Natural killer cell (primary cell): ENCODE measurements around the gene HDHD2. TPM values are rescaled to one million over a fixed set of nuclear protein-coding genes. Genes with fewer than 3 reads are reported as not detected.

ENCODE experiments used
- ATAC-seq, 3 donors: fragments of 150-1000 bp in 2 of 3; fragments of 200-7000 bp in 1 of 3; cut with Tn5 transposase; 1 replicate in 1 of 3; 2 replicates in 2 of 3; pipeline ENCODE4 v1.10.0; 2021; ENCODE audit warnings: mild to moderate bottlenecking in 2 of 3, moderate library complexity in 2 of 3
- DNase-seq, 2 donors: peaks; one replicate each; pipeline versions ENCODE4 v3.0.0 to v3.0.0-alpha.2; 2013 to 2021; ENCODE audit warnings: mixed read lengths in 1 of 2
- H3K27ac ChIP-seq: one replicate; pipeline ENCODE4 v1.5.1; 2013; ENCODE audit warnings: mild to moderate bottlenecking, low read length
- H3K27me3 ChIP-seq: one replicate; pipeline ENCODE4 v1.6.1; 2013; ENCODE audit warnings: low read length; ENCODE audit not compliant: control insufficient read depth, insufficient read depth
- H3K36me3 ChIP-seq: one replicate; pipeline ENCODE4 v1.6.1; 2013; ENCODE audit warnings: low read length; ENCODE audit not compliant: control insufficient read depth, insufficient read depth
- H3K4me1 ChIP-seq: one replicate; pipeline ENCODE4 v1.6.1; 2013; ENCODE audit warnings: low read length; ENCODE audit not compliant: control insufficient read depth, insufficient read depth
- H3K4me3 ChIP-seq: one replicate; pipeline ENCODE4 v1.5.1; 2013; ENCODE audit warnings: low read length
- H3K9me3 ChIP-seq: one replicate; pipeline ENCODE4 v1.6.1; 2013; ENCODE audit warnings: low read length; ENCODE audit not compliant: control insufficient read depth, insufficient read depth
- H3K27ac Mint-ChIP-seq, 2 donors: one replicate each; pipeline ENCODE4 v1.8.0; 2022; ENCODE audit warnings: mild to moderate bottlenecking in 2 of 2, mixed read lengths in 2 of 2, moderate library complexity in 1 of 2
- H3K27me3 Mint-ChIP-seq, 2 donors: one replicate each; pipeline ENCODE4 v1.8.0; 2022; ENCODE audit warnings: low read depth in 2 of 2, mixed read lengths in 2 of 2
- H3K36me3 Mint-ChIP-seq: one replicate; pipeline ENCODE4 v1.8.0; 2022; ENCODE audit warnings: mixed read lengths
- H3K4me1 Mint-ChIP-seq, 2 donors: one replicate each; pipeline ENCODE4 v1.8.0; 2022; ENCODE audit warnings: mixed read lengths in 2 of 2
- H3K4me3 Mint-ChIP-seq: one replicate; pipeline ENCODE4 v1.8.0; 2022; ENCODE audit warnings: mild to moderate bottlenecking, moderate library complexity, mixed read lengths
- H3K9me3 Mint-ChIP-seq, 2 donors: one replicate each; pipeline ENCODE4 v1.8.0; 2022; ENCODE audit warnings: mixed read lengths in 2 of 2
- CTCF ChIP-seq: fragments of 200-600 bp; IDR thresholded peaks from one replicate; pipeline ENCODE4 v1.8.0; 2022; ENCODE audit warnings: antibody characterized with exemption
- WGBS: methylation state at CpG from one replicate; pipeline ENCODE4 v1.1.7; 2013; ENCODE audit warnings: missing lambda C conversion rate; ENCODE audit not compliant: insufficient coverage; 5-methylcytosine and 5-hydroxymethylcytosine counted together
- intact Hi-C: fragments of 100-400 bp; cut with micrococcal nuclease; formaldehyde crosslinking; loops from one replicate; pipeline ENCODE4 v1.14.2; 2022
- total RNA-seq, 4 donors: library from RNA; stranded (reverse); fragments of 120-200 nt in 1 of 4; gene quantifications; one replicate each; pipeline versions ENCODE4 v1.2.3 to v1.2.4, GENCODE V29; 2013 to 2022

HDHD2 gene
- total RNA-seq, 3 donors from 2014 or later (not counting 1 experiment from before 2014, with no cell fraction given), result 27.5 to 36.2 (median 35.3) TPM

- no peak for TF ChIP-seq CTCF
- WGBS, result 7% methylated on average over 13 of the region's 13 CpGs
- intact Hi-C loops, result loop anchor here (1.0 kb wide), 1 partner anchor 25 kb away; the partner anchor contains the start of gene IER3IP1
- ATAC-seq (peak; percentile 19 to 28 (median 22)), DNase-seq (peak in 1 of 2 donors; percentile 24)
- Histone ChIP-seq H3K9me3 (no peaks in the 10 kb centered on the region), H3K4me1 (peaks cover 22% of the 10 kb centered on the region), H3K27ac (peak overlapping the region; percentile 60), H3K36me3 (peaks cover 14% of the 10 kb centered on the region), H3K4me3 (peak overlapping the region; percentile 59), H3K27me3 (no peaks in the 10 kb centered on the region)
- Mint-ChIP-seq H3K36me3 (peaks cover 9% of the 10 kb centered on the region), H3K4me1 (peaks cover 39 to 45% of the 10 kb centered on the region in 2 donors), H3K4me3 (peak overlapping the region; percentile 97), H3K9me3 (no peaks in the 10 kb centered on the region), H3K27ac (peak overlapping the region; percentile 92 to 95), H3K27me3 (no peaks in the 10 kb centered on the region)
Measured at GRCh38 chr18:47150824-47151366, 595 bp upstream of the HDHD2 start.

GRCh38 chr18:47149457-47150028 lies 757 bp downstream of the HDHD2 start:
- H3K36me3 ChIP-seq, result peaks cover 6% of the 10 kb centered on the region
- Mint-ChIP-seq H3K4me3 (peak overlapping the region; percentile 97), H3K27ac (peak overlapping the region; percentile 92 to 95), H3K27me3 (no peaks in the 10 kb centered on the region), H3K4me1 (peaks cover 51 to 59% of the 10 kb centered on the region in 2 donors), H3K36me3 (peaks cover 7% of the 10 kb centered on the region), H3K9me3 (no peaks in the 10 kb centered on the region)
- no peak for ATAC-seq
- no peaks in the 10 kb centered on the region for H3K27me3 ChIP-seq
- no peaks in the 10 kb centered on the region for H3K9me3 ChIP-seq
- intact Hi-C loops, result loop anchor here (1.0 kb wide), 1 partner anchor 27 kb away; the partner anchor contains the start of gene IER3IP1
- 51% methylated on average over 12 of the region's 12 CpGs for WGBS
- peak overlapping the region; percentile 60 for H3K27ac ChIP-seq
- peak in 1 of 2 donors; percentile 9 for DNase-seq
- H3K4me1 ChIP-seq, result peaks cover 22% of the 10 kb centered on the region
- TF ChIP-seq CTCF, result no peak
- H3K4me3 ChIP-seq, result peak overlapping the region; percentile 59

GRCh38 chr18:47146206-47146605 lies 4.1 kb downstream of the HDHD2 start:
- no peaks in the 10 kb centered on the region for H3K36me3 ChIP-seq
- DNase-seq (no peak), ATAC-seq (no peak)
- H3K9me3 ChIP-seq, result no peaks in the 10 kb centered on the region
- 94% methylated on average over 3 of the region's 3 CpGs for WGBS
- H3K4me1 ChIP-seq, result peaks cover 14% of the 10 kb centered on the region
- H3K27ac ChIP-seq, result no peak overlapping the region
- Mint-ChIP-seq H3K4me1 (peaks cover 54 to 56% of the 10 kb centered on the region in 2 donors), H3K4me3 (no peak overlapping the region), H3K27me3 (no peaks in the 10 kb centered on the region), H3K9me3 (no peaks in the 10 kb centered on the region), H3K36me3 (no peaks in the 10 kb centered on the region), H3K27ac (no peak overlapping the region)
- no peaks in the 10 kb centered on the region for H3K27me3 ChIP-seq
- no peak for TF ChIP-seq CTCF
- intact Hi-C loops, result no loop called here
- H3K4me3 ChIP-seq, result no peak overlapping the region
